K562 (cell line): ENCODE measurements around the gene TYMP. TPM values are rescaled to one million over a fixed set of nuclear protein-coding genes. Genes with fewer than 3 reads are reported as not detected.

Experiments
- ATAC-seq: fragments of 200-7000 bp; cut with Tn5 transposase; 3 replicates; pipeline ENCODE4 v1.9.1; 2020; ENCODE audit warnings: moderate library complexity
- BruUV-seq: library from RNA; stranded (reverse); fragments of 400-500 nt; replicated peaks from 2 replicates; lab custom pipeline; 2021; lab: Mats Ljungman, UMichigan
- CTCF ChIA-PET: fragments of 300-600 bp; formaldehyde crosslinking; extraction: SDS; loops from one replicate; lab custom pipeline; 2021; ENCODE audit warnings: low intra/inter-chr PET ratio; lab: Yijun Ruan, JAX
- POLR2A ChIA-PET: fragments of 300-600, 350-650 bp; sonication (Branson Sonifier 250); formaldehyde crosslinking; extraction: SDS; loops from one replicate; lab custom pipeline; 2021; ENCODE audit warnings: antibody characterized with exemption, inconsistent platforms; lab: Yijun Ruan, JAX
- DNase-seq, 4 experiments: peaks; one replicate each; pipeline versions ENCODE4 v3.0.0 to v3.0.0-alpha.2; 2011 to 2018; ENCODE audit warnings: low spot score in 3 of 4, mixed read lengths in 3 of 4; ENCODE audit errors: extremely low read depth in 1 of 4
- FAIRE-seq: peaks from 2 replicates; lab custom pipeline; 2011; peaks lifted over from hg19 to GRCh38; lab: Jason Lieb, UNC
- H2AFZ ChIP-seq: 2 replicates; pipeline ENCODE4 v1.6.0; 2011; ENCODE audit warnings: low read depth, low read length, control low read depth, inconsistent platforms
- H3K27ac ChIP-seq: fragments of 200-600 bp; 3 replicates; pipeline ENCODE4 v1.8.0; 2011; ENCODE audit warnings: low read depth, mild to moderate bottlenecking, control low read depth, inconsistent platforms, low read length, moderate library complexity, mixed read lengths; ENCODE audit errors: extremely low read depth
- H3K27me3 ChIP-seq, 2 experiments: fragments of 300-600 bp in 1 of 2; 2 replicates in 1 of 2; 3 replicates in 1 of 2; pipeline versions ENCODE4 v1.6.0 to v1.8.0; 2011; ENCODE audit warnings: inconsistent platforms in 2 of 2, low read length in 2 of 2, mild to moderate bottlenecking in 1 of 2, mixed read lengths in 1 of 2, moderate library complexity in 1 of 2; ENCODE audit not compliant: control insufficient read depth in 2 of 2, insufficient read depth in 2 of 2
- H3K36me3 ChIP-seq: fragments of 300-600 bp; 3 replicates; pipeline ENCODE4 v1.8.0; 2011; ENCODE audit warnings: mild to moderate bottlenecking, low read length, inconsistent platforms; ENCODE audit not compliant: control insufficient read depth, insufficient read depth
- H3K4me1 ChIP-seq, 2 experiments: fragments of 200-600 bp in 1 of 2; replicated peaks in 1 of 2; 2 replicates in 1 of 2; 3 replicates in 1 of 2; pipeline versions ENCODE4 v1.5.1 to v1.8.0; 2011; ENCODE audit warnings: inconsistent platforms in 2 of 2, low read length in 2 of 2, mild to moderate bottlenecking in 1 of 2, mixed read lengths in 1 of 2, moderate library complexity in 1 of 2; ENCODE audit not compliant: control insufficient read depth in 2 of 2, insufficient read depth in 2 of 2
- H3K4me2 ChIP-seq: 2 replicates; pipeline ENCODE4 v1.6.1; 2011; ENCODE audit warnings: low read length, control low read depth, inconsistent platforms, mixed read lengths; ENCODE audit not compliant: insufficient read depth
- H3K4me3 ChIP-seq: fragments of 200-600 bp; sonication (generic), shearing (Covaris generic); 2 replicates; pipeline ENCODE4 v1.5.1; 2016; ENCODE audit warnings: control low read depth, inconsistent platforms
- H3K79me2 ChIP-seq: fragments of 200-600 bp; 3 replicates; pipeline ENCODE4 v1.8.0; 2011; ENCODE audit warnings: low read length, inconsistent platforms; ENCODE audit not compliant: control insufficient read depth, insufficient read depth
- H3K9ac ChIP-seq, 2 experiments: 2 replicates each; pipeline versions ENCODE4 v1.6.0 to v1.6.1; 2011; ENCODE audit warnings: low read depth in 2 of 2, low read length in 2 of 2, control low read depth in 1 of 2, inconsistent platforms in 1 of 2, mild to moderate bottlenecking in 1 of 2, mixed read lengths in 1 of 2; ENCODE audit not compliant: insufficient read depth in 1 of 2
- H3K9me1 ChIP-seq: one replicate; pipeline ENCODE4 v1.6.0; 2011; ENCODE audit warnings: inconsistent platforms, mild to moderate bottlenecking, low read length, moderate library complexity; ENCODE audit not compliant: control insufficient read depth, insufficient read depth
- H3K9me3 ChIP-seq: replicated peaks from 2 replicates; pipeline ENCODE4 v1.5.1; 2011; ENCODE audit warnings: low read depth, low read length, inconsistent platforms; ENCODE audit not compliant: control insufficient read depth, insufficient read depth
- H4K20me1 ChIP-seq: replicated peaks from 2 replicates; pipeline ENCODE4 v1.6.1; 2011; ENCODE audit warnings: low read length, inconsistent platforms, mixed read lengths; ENCODE audit not compliant: control insufficient read depth, insufficient read depth
- FOXJ2 ChIP-seq: fragments of 200-800 bp; sonication (Bioruptor generic); IDR thresholded peaks from 2 replicates; pipeline ENCODE4 v1.6.1; 2016; ENCODE audit warnings: missing genetic modification characterization, missing compliant biosample characterization
- POLR2G ChIP-seq: fragments of 200-400 bp; formaldehyde crosslinking; IDR thresholded peaks from 2 replicates; pipeline ENCODE4 v1.6.1; 2017; ENCODE audit warnings: low read depth, mild to moderate bottlenecking, antibody characterized with exemption, low read length, moderate library complexity
- ZBTB33 ChIP-seq: sonication (generic); formaldehyde crosslinking; IDR thresholded peaks from 2 replicates; pipeline ENCODE4 v1.8.1; 2023; ENCODE audit warnings: mild to moderate bottlenecking, missing genetic modification reagents
- WGBS: fragments of 100-300 bp; shearing (Covaris generic); methylation state at CpG from one replicate; pipeline ENCODE4 v1.1.6; 2016; ENCODE audit warnings: low coverage, mixed read lengths; ENCODE audit not compliant: insufficient coverage; ENCODE audit errors: missing lambda C conversion rate; 5-methylcytosine and 5-hydroxymethylcytosine counted together
- in situ Hi-C: fragments of 300-500 bp; cut with MboI; formaldehyde crosslinking; loops from 4 replicates; pipeline ENCODE4 v1.15.0; 2018; ENCODE audit warnings: inconsistent platforms, mixed read lengths
- intact Hi-C: fragments of 100-400 bp; cut with micrococcal nuclease; formaldehyde crosslinking; loops from 2 replicates; pipeline ENCODE4 v1.14.2; 2022
- polyA plus RNA-seq, 8 experiments: library from polyadenylated mRNA; depleted of rRNA in 4 of 8; stranded (reverse) in 5 of 8; unstranded in 3 of 8; fragments of >200 nt; fragmentation: Nextera tagmentation in 2 of 8; fragmentation: Illumina TruSeq in 1 of 8; extraction: Ambion mirVana in 2 of 8; extraction: Trizol in 1 of 8; gene quantifications; 2 replicates each; pipeline versions ENCODE4 v1.2.1 to v1.2.3, GENCODE V29; 2011 to 2014; ENCODE audit warnings: inconsistent platforms in 1 of 8, missing spikeins in 1 of 8
- total RNA-seq, 7 experiments: library from RNA; depleted of rRNA in 6 of 7; stranded (reverse); fragments of >200 nt in 6 of 7; fragmentation: Illumina TruSeq in 2 of 7; extraction: Trizol in 2 of 7; gene quantifications; 2 replicates each; pipeline versions ENCODE4 v1.2.1 to v1.2.3, GENCODE V29; 2011 to 2021; ENCODE audit warnings: low replicate concordance in 1 of 7

The TYMP gene
- total and polyA plus RNA-seq, 9 of the 15 experiments (the other 6 are each of a cell fraction or from before 2014, with no cell fraction given): 0.03 to 4.0 (median 2.4) TPM; not detected in 4

- BruUV-seq: no TSS peak
- ATAC-seq (no peak), DNase-seq (no peak), FAIRE-seq (no peak)
- no peak overlapping the region for H3K4me2 ChIP-seq
- TF ChIP-seq ZBTB33 (CRISPR knock-in tag): no peak
- no peak for TF ChIP-seq FOXJ2 (tag)
- TF ChIP-seq POLR2G: peak; percentile 55
- intact Hi-C loops: no loop called here
- ChIA-PET POLR2A (no interaction called here), CTCF (no interaction called here)
- no peaks in the 10 kb centered on the region for H3K9me1 ChIP-seq
- H3K4me1 ChIP-seq: peaks cover 18 to 51% of the 10 kb centered on the region in 2 experiments; a peak in 4 of 5 replicates
- 0 out of 2 replicates have a peak, but pooled peaks cover 2% of the 10 kb centered on the region for H3K9me3 ChIP-seq
- no peak overlapping the region for H3K4me3 ChIP-seq
- in situ Hi-C loops: no loop called here
- no peaks in the 10 kb centered on the region for H3K27me3 ChIP-seq
- no peaks in the 10 kb centered on the region for H4K20me1 ChIP-seq
- H3K36me3 ChIP-seq: no peaks in the 10 kb centered on the region
- H2AFZ ChIP-seq: no peak overlapping the region
- H3K27ac ChIP-seq: no peak overlapping the region
- H3K79me2 ChIP-seq: peaks cover 12% of the 10 kb centered on the region; the same call in 2 of the 3 replicates
- H3K9ac ChIP-seq: no peak overlapping the region
- 96% methylated on average over 13 of the region's 53 CpGs for WGBS
Measured at GRCh38 chr22:50530877-50531545, 1.2 kb upstream of the TYMP start.
